Endodermal cell (in vitro differentiated cells): ENCODE results near the gene ZMYND8. TPM values are rescaled to one million over a fixed set of nuclear protein-coding genes. Genes with fewer than 3 reads are reported as not detected.

Source experiments
- DNase-seq: peaks from one replicate; pipeline ENCODE4 v3.0.0-alpha.2; 2017
- H3K27ac ChIP-seq: 2 replicates; pipeline ENCODE4 v1.5.1; 2013; ENCODE audit warnings: mild to moderate bottlenecking, low read depth, low read length, moderate library complexity
- H3K27me3 ChIP-seq: 2 replicates; pipeline ENCODE4 v1.6.1; 2013; ENCODE audit warnings: mild to moderate bottlenecking, low read length, moderate library complexity; ENCODE audit not compliant: insufficient read depth, control insufficient read depth, poor library complexity, severe bottlenecking
- H3K36me3 ChIP-seq: 2 replicates; pipeline ENCODE4 v1.7.0; 2013; ENCODE audit warnings: mild to moderate bottlenecking, low read length, moderate library complexity; ENCODE audit not compliant: control insufficient read depth, insufficient read depth
- H3K4me1 ChIP-seq: one replicate; pipeline ENCODE4 v1.7.0; 2013; ENCODE audit warnings: low read length; ENCODE audit not compliant: control insufficient read depth, insufficient read depth
- H3K4me3 ChIP-seq: 2 replicates; pipeline ENCODE4 v1.5.1; 2013; ENCODE audit warnings: mild to moderate bottlenecking, low read length, moderate library complexity
- H3K9ac ChIP-seq: 2 replicates; pipeline ENCODE4 v1.6.1; 2013; ENCODE audit warnings: mild to moderate bottlenecking, low read length, moderate library complexity; ENCODE audit not compliant: poor library complexity, severe bottlenecking; ENCODE audit errors: extremely low read depth
- H3K9me3 ChIP-seq: 2 replicates; pipeline ENCODE4 v1.6.1; 2013; ENCODE audit warnings: mild to moderate bottlenecking, low read length, moderate library complexity; ENCODE audit not compliant: control insufficient read depth
- H3K27ac Mint-ChIP-seq: 2 replicates; pipeline ENCODE4 v1.8.0; 2020; ENCODE audit warnings: mixed read lengths
- H3K27me3 Mint-ChIP-seq: 2 replicates; pipeline ENCODE4 v1.8.0; 2021; ENCODE audit warnings: mild to moderate bottlenecking, mixed read lengths; ENCODE audit not compliant: insufficient read depth
- H3K36me3 Mint-ChIP-seq: 2 replicates; pipeline ENCODE4 v1.8.0; 2020; ENCODE audit warnings: low read depth, mixed read lengths
- H3K4me1 Mint-ChIP-seq: 2 replicates; pipeline ENCODE4 v1.8.0; 2020; ENCODE audit warnings: mixed read lengths
- H3K4me3 Mint-ChIP-seq: 2 replicates; pipeline ENCODE4 v1.8.0; 2020; ENCODE audit warnings: mild to moderate bottlenecking, moderate library complexity, mixed read lengths
- H3K9me3 Mint-ChIP-seq: 2 replicates; pipeline ENCODE4 v1.8.0; 2020; ENCODE audit warnings: mild to moderate bottlenecking, mixed read lengths
- CTCF ChIP-seq: fragments of 200-600 bp; sonication (generic); conservative IDR thresholded peaks from 2 replicates; pipeline ENCODE4 v1.5.0; 2021; ENCODE audit warnings: antibody characterized with exemption, mild to moderate bottlenecking
- WGBS, 2 experiments: methylation state at CpG; one replicate each; pipeline versions ENCODE4 v1.1.5 to v1.1.7; 2013; ENCODE audit warnings: missing lambda C conversion rate in 2 of 2, mixed read lengths in 1 of 2; ENCODE audit not compliant: insufficient coverage in 1 of 2, insufficient read length in 1 of 2; 5-methylcytosine and 5-hydroxymethylcytosine counted together
- total RNA-seq, 2 donors: library from RNA; stranded (reverse); fragmentation: NEBNext Ultra II Directional in 1 of 2; extraction: Animal tissue kit (Norgen Biotek cat#: 25700) in 1 of 2; gene quantifications; 2 replicates in 1 of 2; 3 replicates in 1 of 2; pipeline ENCODE4 v1.2.1, GENCODE V29; 2021

ZMYND8 gene
- total RNA-seq, 2 donors from 2014 or later, result 85.0 to 99.9 TPM

- no peak for DNase-seq
- H3K4me3 ChIP-seq, result no peak overlapping the region
- H3K27ac ChIP-seq, result no peak overlapping the region
- H3K4me1 Mint-ChIP-seq, result peaks cover 4% of the 10 kb centered on the region
- H3K27ac Mint-ChIP-seq, result peak overlapping the region; percentile 90
- no peak overlapping the region for H3K9ac ChIP-seq
- no peak overlapping the region for H3K4me3 Mint-ChIP-seq
- no peaks in the 10 kb centered on the region for H3K4me1 ChIP-seq
- H3K9me3 Mint-ChIP-seq, result no peaks in the 10 kb centered on the region
- TF ChIP-seq CTCF, result no peak
- no peaks in the 10 kb centered on the region for H3K27me3 Mint-ChIP-seq
- peaks cover 72% of the 10 kb centered on the region for H3K36me3 Mint-ChIP-seq
- H3K9me3 ChIP-seq, result peaks cover 5% of the 10 kb centered on the region
- 76 to 95% methylated on average over 3 to 5 of the region's 5 CpGs for WGBS, 2 experiments
- peaks cover 77% of the 10 kb centered on the region for H3K36me3 ChIP-seq
- H3K27me3 ChIP-seq, result no peaks in the 10 kb centered on the region
Measured at GRCh38 chr20:47263465-47264084, 92.9 kb downstream of the ZMYND8 start.

- peaks cover 4% of the 10 kb centered on the region for H3K4me1 Mint-ChIP-seq
Measured at GRCh38 chr20:47263080-47263464, 93.4 kb downstream of the ZMYND8 start.

GRCh38 chr20:47262365-47263013, 94.0 kb downstream of the ZMYND8 start:
- peaks cover 5% of the 10 kb centered on the region for H3K9me3 ChIP-seq
- H3K9me3 Mint-ChIP-seq, result no peaks in the 10 kb centered on the region
- H3K4me1 Mint-ChIP-seq, result peaks cover 4% of the 10 kb centered on the region
- no peaks in the 10 kb centered on the region for H3K27me3 Mint-ChIP-seq
- H3K27me3 ChIP-seq, result no peaks in the 10 kb centered on the region
- 93 to 96% methylated on average over 14 to 15 of the region's 15 CpGs for WGBS, 2 experiments
- H3K4me3 ChIP-seq, result no peak overlapping the region
- DNase-seq, result no peak
- no peaks in the 10 kb centered on the region for H3K4me1 ChIP-seq
- H3K36me3 Mint-ChIP-seq, result peaks cover 72% of the 10 kb centered on the region
- peaks cover 78% of the 10 kb centered on the region for H3K36me3 ChIP-seq
- no peak overlapping the region for H3K4me3 Mint-ChIP-seq
- no peak overlapping the region for H3K27ac ChIP-seq
- peak overlapping the region; percentile 18 for H3K27ac Mint-ChIP-seq
- no peak for TF ChIP-seq CTCF
- no peak overlapping the region for H3K9ac ChIP-seq

More at GRCh38 chr20:47263080-47263464, 93.4 kb downstream of the ZMYND8 start:
- Histone ChIP-seq H3K9ac (no peak overlapping the region), H3K4me1 (no peaks in the 10 kb centered on the region), H3K27me3 (no peaks in the 10 kb centered on the region), H3K4me3 (no peak overlapping the region), H3K36me3 (peaks cover 80% of the 10 kb centered on the region), H3K27ac (no peak overlapping the region), H3K9me3 (peaks cover 5% of the 10 kb centered on the region)
- no peaks in the 10 kb centered on the region for H3K27me3 Mint-ChIP-seq
- no peak for DNase-seq
- H3K4me3 Mint-ChIP-seq, result no peak overlapping the region
- peak overlapping the region; percentile 90 for H3K27ac Mint-ChIP-seq
- H3K36me3 Mint-ChIP-seq, result peaks cover 73% of the 10 kb centered on the region
- TF ChIP-seq CTCF, result no peak
- no peaks in the 10 kb centered on the region for H3K9me3 Mint-ChIP-seq
- WGBS, 2 experiments, result 88 to 91% methylated on average over 3 of the region's 3 CpGs
